Measurements from ENCODE around the gene TBC1D22B. TPM values are rescaled to one million over a fixed set of nuclear protein-coding genes. Genes with fewer than 3 reads are reported as not detected.

The TBC1D22B gene
- total and polyA plus RNA-seq, 7 donors = 4.3 to 25.6 (median 9.0) TPM

GRCh38 chr6:37243816-37244370 lies 13.7 kb upstream of the TBC1D22B start:
- H3K4me1 ChIP-seq = peaks cover 51% of the 10 kb centered on the region
- DNase-seq = no peak
- H3K36me3 ChIP-seq (ENCODE audit: insufficient read depth in 1 of 2, low read depth in 1 of 2) = no peaks in the 10 kb centered on the region
- no peak overlapping the region for H3K4me3 ChIP-seq
- no peak for TF ChIP-seq CTCF (IDR thresholded peaks at IDR 0.05)
- no peaks in the 10 kb centered on the region for H3K27me3 ChIP-seq (ENCODE audit: insufficient read depth in 3 of 3, low read length in 2 of 3)
- peak overlapping the region; percentile 88 for H3K27ac ChIP-seq
- no peaks in the 10 kb centered on the region for H3K9me3 ChIP-seq
- WGBS, 3 donors = 54 to 67% (median 61%) methylated on average over 3 of the region's 3 CpGs
- ATAC-seq = no peak
- intact Hi-C loops (cut with DNase I) = no loop called here

- no peak for TF ChIP-seq CTCF (IDR thresholded peaks at IDR 0.05)
- intact Hi-C loops (cut with DNase I) = no loop called here
- peak; percentile 62 to 73 for DNase-seq
- no peaks in the 10 kb centered on the region for H3K9me3 ChIP-seq
- WGBS, 3 donors = 25 to 27% (median 25%) methylated on average over 6 of the region's 6 CpGs
- peak overlapping the region; percentile 88 for H3K27ac ChIP-seq
- no peaks in the 10 kb centered on the region for H3K27me3 ChIP-seq (ENCODE audit: insufficient read depth in 3 of 3, low read length in 2 of 3)
- no peaks in the 10 kb centered on the region for H3K36me3 ChIP-seq (ENCODE audit: insufficient read depth in 1 of 2, low read depth in 1 of 2)
- H3K4me1 ChIP-seq = peaks cover 49% of the 10 kb centered on the region
- H3K4me3 ChIP-seq = peak overlapping the region; percentile 7
- peak; percentile 79 to 90 (median 86) for ATAC-seq
Observed at GRCh38 chr6:37244430-37245310, 12.9 kb upstream of the TBC1D22B start.

- no peak for ATAC-seq
- H3K27ac ChIP-seq = no peak overlapping the region
- intact Hi-C loops (cut with DNase I) = no loop called here
- WGBS, 3 donors = 79 to 82% (median 81%) methylated on average over 4 of the region's 4 CpGs
- H3K4me3 ChIP-seq = no peak overlapping the region
- TF ChIP-seq CTCF (IDR thresholded peaks at IDR 0.05) = no peak
- no peaks in the 10 kb centered on the region for H3K27me3 ChIP-seq (ENCODE audit: insufficient read depth in 3 of 3, low read length in 2 of 3)
- H3K36me3 ChIP-seq (ENCODE audit: insufficient read depth in 1 of 2, low read depth in 1 of 2) = no peaks in the 10 kb centered on the region
- no peaks in the 10 kb centered on the region for H3K4me1 ChIP-seq
- no peaks in the 10 kb centered on the region for H3K9me3 ChIP-seq
- DNase-seq = no peak
Observed at GRCh38 chr6:37251211-37251780, 6.3 kb upstream of the TBC1D22B start.

- Histone ChIP-seq H3K36me3 (ENCODE audit: insufficient read depth in 1 of 2, low read depth in 1 of 2) (no peaks in the 10 kb centered on the region), H3K9me3 (no peaks in the 10 kb centered on the region), H3K27me3 (ENCODE audit: insufficient read depth in 3 of 3, low read length in 2 of 3) (no peaks in the 10 kb centered on the region), H3K27ac (no peak overlapping the region), H3K4me1 (no peaks in the 10 kb centered on the region), H3K4me3 (no peak overlapping the region)
- no peak for TF ChIP-seq CTCF (IDR thresholded peaks at IDR 0.05)
- intact Hi-C loops (cut with DNase I) = no loop called here
- no peak for ATAC-seq
- DNase-seq = no peak
Observed at GRCh38 chr6:37253486-37254007, 4.0 kb upstream of the TBC1D22B start.

All from psoas muscle (tissue), 8 donors.